AML-193 (cell line): ENCODE results near the gene ARHGEF28.
A peak's percentile ranks its signal among the peaks of the same experiment; 100 is the strongest.

Source experiments
- DNase-seq, 2 experiments: peaks; one replicate each; lab custom pipeline; 2025; lab: John Stamatoyannopoulos, UW

The ARHGEF28 gene

GRCh38 chr5:73625944-73626811 lies at the start of gene ARHGEF28:
TSS of gene ARHGEF28 (plus strand) at chr5:73626196. CDS start at chr5:73684852, 58,656 bp downstream.
- DNase-seq, result no peak

- DNase-seq, result no peak
These were observed 43.5 kb upstream of the ARHGEF28 start for GRCh38 chr5:73582285-73583145.

GRCh38 chr5:73587923-73588322 lies 38.1 kb upstream of the ARHGEF28 start:
- no peak for DNase-seq

GRCh38 chr5:73591102-73591695 lies 34.8 kb upstream of the ARHGEF28 start:
- DNase-seq, result peak; percentile 45 to 50

- no peak for DNase-seq
These were observed 34.1 kb upstream of the ARHGEF28 start for GRCh38 chr5:73591698-73592501.

- no peak for DNase-seq
These were observed 33.4 kb upstream of the ARHGEF28 start for GRCh38 chr5:73592551-73592950.

GRCh38 chr5:73596705-73597328 lies 29.2 kb upstream of the ARHGEF28 start:
- DNase-seq, result peak; percentile 42 to 61

- DNase-seq, result no peak
These were observed 26.6 kb upstream of the ARHGEF28 start for GRCh38 chr5:73599380-73599779.

- DNase-seq, result peak; percentile 8 to 21
These were observed 22.0 kb upstream of the ARHGEF28 start for GRCh38 chr5:73603998-73604397.

GRCh38 chr5:73605223-73606087 lies 20.5 kb upstream of the ARHGEF28 start:
- no peak for DNase-seq

GRCh38 chr5:73606206-73606753 lies 19.7 kb upstream of the ARHGEF28 start:
- DNase-seq, result no peak

- DNase-seq, result no peak
These were observed 18.8 kb upstream of the ARHGEF28 start for GRCh38 chr5:73607228-73607627.

GRCh38 chr5:73612799-73613198 lies 13.2 kb upstream of the ARHGEF28 start:
- DNase-seq, result no peak

- no peak for DNase-seq
These were observed 10.9 kb upstream of the ARHGEF28 start for GRCh38 chr5:73615085-73615484.

GRCh38 chr5:73615947-73616346 lies 10.0 kb upstream of the ARHGEF28 start:
- no peak for DNase-seq

GRCh38 chr5:73617510-73618279 lies 8.3 kb upstream of the ARHGEF28 start:
- DNase-seq, result no peak

GRCh38 chr5:73619606-73620333 lies 6.2 kb upstream of the ARHGEF28 start:
- DNase-seq, result no peak

- no peak for DNase-seq
These were observed 5.7 kb upstream of the ARHGEF28 start for GRCh38 chr5:73620334-73620687.
